Activated T-cell treated with anti-CD3 and anti-CD28 coated beads for 4 hours (primary cell): ENCODE measurements around the gene LRRC39.

Experiments
- DNase-seq: peaks from one replicate; pipeline ENCODE4 v3.0.0-alpha.2; 2020

The LRRC39 gene

GRCh38 chr1:100146958-100147357 is 31.1 kb downstream of the LRRC39 start:
- DNase-seq = no peak

DNA sequence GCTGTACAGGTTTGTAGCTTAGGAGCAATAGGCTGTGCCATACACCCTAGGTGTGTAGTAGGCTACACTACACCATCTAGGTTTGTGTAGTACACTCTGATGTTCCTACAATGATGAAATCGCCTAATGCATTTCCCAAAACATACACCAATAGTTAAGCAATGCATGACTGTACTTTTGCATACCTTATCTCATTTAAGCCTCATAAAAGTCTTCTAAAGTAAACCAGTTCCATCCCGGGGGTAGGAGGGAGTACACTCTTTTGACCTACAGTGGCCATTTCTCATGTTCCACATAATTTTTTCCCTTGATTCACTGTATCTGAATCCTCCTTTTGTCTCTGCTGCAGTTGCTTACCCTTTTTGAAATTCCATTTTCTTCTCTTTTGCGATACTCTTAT is 32.9 kb downstream of the LRRC39 start:
- no peak for DNase-seq

DNA sequence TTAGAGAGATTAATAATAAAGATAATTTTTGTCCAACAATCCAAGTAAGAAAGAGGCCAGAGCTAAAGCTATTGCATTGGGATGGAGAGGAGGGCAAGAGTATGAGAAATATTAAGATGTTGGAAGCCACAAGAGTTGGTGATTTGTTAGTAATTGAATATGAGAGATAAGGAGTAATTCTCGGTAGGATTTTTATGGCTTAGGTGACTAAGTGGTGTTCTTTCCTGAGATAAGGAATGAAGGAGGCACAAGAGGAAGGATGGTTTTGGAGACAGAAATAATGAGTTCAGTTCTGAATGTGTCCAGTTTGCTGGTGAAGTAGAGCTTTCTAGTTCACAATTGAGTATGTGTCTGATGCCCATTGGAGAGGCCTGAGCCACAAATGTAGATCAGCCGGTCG is 35.7 kb downstream of the LRRC39 start:
- DNase-seq = no peak

DNA sequence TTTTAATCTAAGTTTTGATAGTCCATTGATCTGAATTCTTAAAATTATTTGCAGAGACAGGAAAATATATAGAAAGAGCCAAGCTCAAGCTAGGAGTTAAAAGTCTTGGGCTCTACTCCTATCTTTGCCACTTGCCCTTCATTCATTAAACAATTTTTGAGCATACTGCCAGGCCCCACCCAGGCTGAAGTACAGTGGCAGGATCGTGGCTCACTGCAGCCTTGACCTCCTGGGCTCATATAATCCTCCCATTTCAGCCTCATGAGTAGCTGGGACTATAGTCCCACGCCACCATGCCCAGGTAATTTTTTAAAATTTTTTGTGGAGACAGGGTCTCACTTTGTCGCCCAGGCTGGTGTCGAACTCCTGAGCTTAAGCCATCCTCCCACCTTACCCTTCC is 36.9 kb downstream of the LRRC39 start:
- no peak for DNase-seq

GRCh38 chr1:100137602-100138001 is 40.5 kb downstream of the LRRC39 start:
- DNase-seq = no peak

DNA sequence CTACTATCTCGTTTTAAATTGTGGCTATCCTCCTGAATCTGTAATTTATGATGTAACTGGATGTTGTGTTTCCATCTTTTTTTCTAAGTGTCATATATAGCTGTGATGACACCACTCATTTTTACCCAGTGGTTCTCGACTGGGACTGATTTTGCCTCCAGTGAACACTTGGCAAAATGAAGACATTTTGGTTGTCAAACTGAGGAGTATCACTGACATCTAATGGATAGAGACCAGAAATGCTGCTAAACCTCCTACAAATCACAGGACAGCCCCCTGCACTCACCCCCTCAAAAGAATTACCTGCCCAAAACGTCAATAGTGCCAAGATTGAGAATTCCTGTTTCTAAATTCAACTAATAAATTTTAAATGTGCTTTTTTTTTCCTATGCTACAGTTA is 43.2 kb downstream of the LRRC39 start:
- DNase-seq = no peak

DNA sequence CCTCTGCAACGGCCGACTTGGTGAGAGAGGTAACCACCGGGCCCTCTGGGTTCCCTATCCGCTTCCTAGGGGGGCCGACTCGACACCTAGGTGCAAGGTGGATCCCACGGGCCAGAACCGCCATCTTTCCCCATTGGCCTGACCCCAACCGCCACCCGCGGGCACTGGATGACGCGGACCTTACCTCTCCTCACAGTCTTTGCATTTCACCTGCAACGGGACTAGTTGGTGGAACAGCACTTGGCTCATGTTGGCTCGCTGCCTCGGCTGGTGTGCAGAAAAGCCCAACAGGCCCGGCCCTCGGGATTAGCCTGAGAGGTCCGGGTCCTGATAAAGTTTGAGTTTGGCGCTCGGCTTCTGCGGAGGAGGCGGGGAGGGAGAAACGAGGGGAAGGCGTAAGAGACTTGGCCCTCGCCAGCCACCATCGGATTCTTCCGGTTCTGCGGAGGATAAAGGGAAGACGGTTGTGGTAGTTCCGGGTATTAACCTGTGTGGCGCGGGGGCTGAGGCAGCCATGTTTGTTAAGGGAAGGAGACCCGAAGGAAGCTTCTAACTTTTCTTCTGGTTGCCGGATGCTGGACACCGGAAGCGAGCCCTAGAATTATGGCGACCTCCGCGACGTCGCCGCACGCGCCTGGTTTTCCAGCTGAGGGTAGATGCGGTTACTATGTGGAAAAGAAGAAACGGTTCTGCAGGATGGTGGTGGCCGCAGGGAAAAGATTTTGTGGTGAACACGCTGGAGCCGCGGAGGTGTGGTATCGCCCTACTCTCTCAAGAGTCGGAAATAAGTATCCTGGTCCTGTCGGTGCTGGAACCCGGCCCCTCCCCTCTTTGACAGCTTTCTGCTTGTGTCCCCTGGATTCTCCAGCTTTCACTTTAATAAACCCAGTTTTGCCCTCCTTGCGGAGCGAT is 45.2 kb downstream of the LRRC39 start, which contains the start of the genes SASS6 and TRMT13:
Gene SASS6, minus strand, starts transcription at position 365 of the 912 bp plus-strand sequence. Its CDS starts 116 bp downstream, at position 249.
Gene TRMT13, plus strand, starts transcription at position 598 of the 912 bp plus-strand sequence. Its CDS starts 6 bp downstream, at position 604.
- peak; percentile 89 for DNase-seq

- DNase-seq = no peak
These were observed 46.4 kb downstream of the LRRC39 start for GRCh38 chr1:100131623-100132022.

GRCh38 chr1:100130552-100131077 is 47.4 kb downstream of the LRRC39 start:
- no peak for DNase-seq

DNA sequence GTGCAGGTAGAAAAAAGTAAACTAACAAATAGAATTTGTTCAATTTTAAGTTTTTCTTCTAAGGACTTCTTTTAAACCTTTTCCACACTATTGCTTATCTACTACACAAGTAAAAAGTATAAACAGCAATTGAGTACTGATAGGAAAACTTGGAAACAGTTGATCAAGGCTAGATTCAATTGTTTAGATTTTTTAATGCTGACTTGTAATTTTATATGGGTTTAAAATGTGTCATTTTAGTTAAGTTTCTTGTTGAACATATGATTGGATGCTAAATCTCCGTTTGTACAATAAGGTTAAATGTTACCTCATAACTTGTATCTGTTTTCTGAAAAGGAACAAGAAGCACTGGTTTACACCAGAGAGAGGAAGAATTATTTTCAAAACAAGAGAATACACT is 50.8 kb downstream of the LRRC39 start:
- DNase-seq = no peak

- DNase-seq = no peak
These were observed 55.9 kb downstream of the LRRC39 start for GRCh38 chr1:100122177-100122576.

GRCh38 chr1:100115524-100115923 is 62.5 kb downstream of the LRRC39 start:
- DNase-seq = no peak

DNA sequence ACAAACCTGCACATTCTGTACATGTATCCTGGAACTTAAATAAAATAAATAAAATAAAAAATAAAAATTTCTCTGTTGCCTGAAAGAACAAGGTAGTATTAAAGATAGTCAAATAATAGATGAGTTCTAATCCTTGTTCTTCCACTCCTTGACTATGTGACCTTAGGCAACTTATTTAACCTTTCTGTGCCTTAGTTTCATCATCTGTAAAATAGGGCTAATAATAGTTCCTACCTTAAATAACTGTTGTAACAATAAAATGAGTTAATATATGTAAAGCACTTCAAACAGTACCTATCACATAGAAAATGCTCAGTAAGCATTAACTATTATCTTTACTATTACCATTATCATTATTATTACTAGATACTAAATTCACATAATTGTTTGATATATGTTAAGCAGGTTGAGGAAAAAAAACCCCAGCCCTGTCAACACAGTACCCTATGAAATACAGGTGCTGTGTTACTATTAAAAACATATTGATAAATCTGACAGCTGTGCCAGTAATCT is 68.4 kb downstream of the LRRC39 start:
- DNase-seq = no peak

DNA sequence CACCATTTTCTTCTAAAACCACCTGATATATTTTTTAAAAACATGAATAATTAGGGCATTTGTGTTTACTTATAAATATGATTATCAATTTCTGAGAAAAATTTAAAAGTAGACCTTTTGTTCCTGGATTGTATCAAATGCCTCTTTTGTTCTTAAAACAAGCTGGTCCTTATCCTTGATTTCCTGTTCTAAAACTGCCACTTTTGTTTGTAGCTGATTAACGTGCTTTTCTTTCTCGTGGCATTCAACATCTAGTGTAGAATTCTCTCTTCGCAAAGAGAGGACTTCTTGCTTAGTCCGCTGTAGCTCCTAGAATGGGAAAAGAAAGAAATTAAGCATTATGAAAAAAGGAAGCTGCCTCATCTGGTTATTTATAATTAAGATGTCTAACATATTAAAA is 70.4 kb downstream of the LRRC39 start:
- no peak for DNase-seq

DNA sequence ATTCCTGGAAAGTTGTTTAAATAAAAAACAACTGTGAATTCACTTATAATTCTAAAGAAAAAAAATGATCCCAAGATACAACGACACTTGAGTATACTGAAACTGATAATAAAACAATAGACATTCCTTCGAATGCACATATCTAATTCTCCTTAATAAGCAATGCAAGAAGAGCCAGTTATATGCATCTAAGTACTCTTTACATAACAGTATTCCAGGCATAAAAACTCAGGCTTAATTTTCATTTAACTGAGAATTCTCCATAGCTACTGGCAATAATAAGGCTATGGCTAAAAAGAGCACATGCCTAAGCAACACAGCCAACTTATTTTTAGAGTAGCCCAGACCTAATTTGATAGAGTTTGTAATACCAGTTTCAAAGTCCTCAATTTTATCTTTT is 76.5 kb downstream of the LRRC39 start:
- no peak for DNase-seq

DNA sequence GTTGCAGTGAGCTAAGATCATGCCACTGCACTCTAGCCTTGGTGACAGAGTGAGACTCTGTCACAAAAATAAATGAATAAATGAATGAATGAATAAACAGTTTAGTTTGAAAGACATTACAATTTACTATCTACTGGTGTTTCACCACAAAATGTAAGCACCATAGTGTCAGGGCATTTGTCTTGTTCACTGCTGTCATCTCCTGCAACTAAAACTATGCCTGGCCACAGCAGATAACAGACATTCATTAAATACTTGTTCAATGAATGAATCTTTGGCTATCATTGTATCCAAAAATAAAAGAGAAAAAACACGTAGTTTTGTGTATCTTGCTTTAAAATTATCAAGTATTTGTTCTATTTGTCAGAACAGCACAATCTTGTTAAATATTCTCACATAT is 77.9 kb downstream of the LRRC39 start:
- no peak for DNase-seq
